WTC11 (cell line): ENCODE data around the gene DMBX1. TPM values are rescaled to one million over a fixed set of nuclear protein-coding genes. Genes with fewer than 3 reads are reported as not detected.

ENCODE experiments used
- ATAC-seq: fragments of 200-7000 bp; cut with Tn5 transposase; 2 replicates; pipeline ENCODE4 v1.10.0; 2021; ENCODE audit warnings: mild to moderate bottlenecking, moderate library complexity
- CTCF ChIA-PET: fragments of 300-600 bp; sonication (Branson Sonifier 250); formaldehyde crosslinking; loops from one replicate; lab custom pipeline; 2021; ENCODE audit warnings: antibody characterized with exemption; lab: Charles Lee
- POLR2A ChIA-PET: fragments of 350-600 bp; sonication (Branson Sonifier 250); formaldehyde crosslinking; loops from one replicate; lab custom pipeline; 2021; ENCODE audit warnings: antibody characterized with exemption; lab: Charles Lee
- DNase-seq: peaks from one replicate; pipeline ENCODE4 v3.0.0; 2021; ENCODE audit warnings: low spot score
- H3K27ac Mint-ChIP-seq: 2 replicates; pipeline ENCODE4 v1.8.0; 2021; ENCODE audit warnings: mixed read lengths
- H3K27me3 Mint-ChIP-seq: 2 replicates; pipeline ENCODE4 v1.8.0; 2021; ENCODE audit warnings: low read depth, mild to moderate bottlenecking, moderate library complexity, mixed read lengths
- H3K36me3 Mint-ChIP-seq: 2 replicates; pipeline ENCODE4 v1.8.0; 2021; ENCODE audit warnings: mixed read lengths
- H3K4me1 Mint-ChIP-seq: 2 replicates; pipeline ENCODE4 v1.8.0; 2022; ENCODE audit warnings: mixed read lengths
- H3K4me3 Mint-ChIP-seq: 2 replicates; pipeline ENCODE4 v1.8.0; 2021; ENCODE audit warnings: mild to moderate bottlenecking, moderate library complexity, mixed read lengths
- H3K9me3 Mint-ChIP-seq: 2 replicates; pipeline ENCODE4 v1.8.0; 2021; ENCODE audit warnings: mixed read lengths
- E2F5 ChIP-seq: sonication (generic); formaldehyde crosslinking; IDR thresholded peaks from 2 replicates; pipeline ENCODE4 v1.8.1; 2022; ENCODE audit warnings: mild to moderate bottlenecking, moderate library complexity, missing genetic modification reagents
- EMX1 ChIP-seq: fragments of 250-450 bp; sonication (Bioruptor Pico); IDR thresholded peaks from 2 replicates; pipeline ENCODE4 v1.8.0; 2021; ENCODE audit warnings: mild to moderate bottlenecking
- FOXJ3 ChIP-seq: sonication (generic); formaldehyde crosslinking; IDR thresholded peaks from 2 replicates; pipeline ENCODE4 v1.9.0; 2021; ENCODE audit warnings: missing genetic modification reagents, mild to moderate bottlenecking, borderline replicate concordance
- HMGA2 ChIP-seq: fragments of 250-450 bp; sonication (Bioruptor Pico); IDR thresholded peaks from 2 replicates; pipeline ENCODE4 v1.4.0; 2021; ENCODE audit warnings: mild to moderate bottlenecking, moderate library complexity
- KAT7 ChIP-seq: sonication (generic); formaldehyde crosslinking; IDR thresholded peaks from 2 replicates; pipeline ENCODE4 v1.8.1; 2023; ENCODE audit warnings: missing genetic modification reagents, mild to moderate bottlenecking, borderline replicate concordance
- NR3C1 ChIP-seq: sonication (generic); formaldehyde crosslinking; conservative IDR thresholded peaks from 2 replicates; pipeline ENCODE4 v1.8.1; 2023; ENCODE audit warnings: low read depth, mild to moderate bottlenecking, missing genetic modification reagents
- OVOL2 ChIP-seq: fragments of 250-450 bp; sonication (Bioruptor Pico); IDR thresholded peaks from 2 replicates; pipeline ENCODE4 v1.9.0; 2021; ENCODE audit warnings: mild to moderate bottlenecking, borderline replicate concordance
- PRDM15 ChIP-seq: sonication (generic); formaldehyde crosslinking; IDR thresholded peaks from 2 replicates; pipeline ENCODE4 v1.8.0; 2022; ENCODE audit warnings: missing genetic modification reagents
- PRRX2 ChIP-seq: fragments of 250-450 bp; sonication (Bioruptor Pico); IDR thresholded peaks from 2 replicates; pipeline ENCODE4 v1.8.0; 2021; ENCODE audit warnings: mild to moderate bottlenecking
- RELA ChIP-seq: sonication (generic); formaldehyde crosslinking; IDR thresholded peaks from 2 replicates; pipeline ENCODE4 v1.8.1; 2022; ENCODE audit warnings: missing genetic modification reagents, mild to moderate bottlenecking, borderline replicate concordance
- RORB ChIP-seq: fragments of 250-450 bp; sonication (Bioruptor Pico); IDR thresholded peaks from 2 replicates; pipeline ENCODE4 v1.9.0; 2021; ENCODE audit warnings: mild to moderate bottlenecking
- SOX15 ChIP-seq: fragments of 250-450 bp; sonication (Bioruptor Pico); IDR thresholded peaks from 2 replicates; pipeline ENCODE4 v1.9.0; 2021; ENCODE audit warnings: mild to moderate bottlenecking
- SP1 ChIP-seq: sonication (generic); formaldehyde crosslinking; conservative IDR thresholded peaks from 2 replicates; pipeline ENCODE4 v1.8.1; 2022; ENCODE audit warnings: missing genetic modification reagents
- USF2 ChIP-seq: sonication (generic); formaldehyde crosslinking; IDR thresholded peaks from 2 replicates; pipeline ENCODE4 v1.8.1; 2023; ENCODE audit warnings: mild to moderate bottlenecking, missing genetic modification reagents, moderate library complexity
- ZNF138 ChIP-seq: sonication (generic); formaldehyde crosslinking; conservative IDR thresholded peaks from 2 replicates; pipeline ENCODE4 v1.8.1; 2022; ENCODE audit warnings: mild to moderate bottlenecking, moderate library complexity, missing genetic modification reagents
- ZNF232 ChIP-seq: sonication (generic); formaldehyde crosslinking; IDR thresholded peaks from 2 replicates; pipeline ENCODE4 v1.8.0; 2022; ENCODE audit warnings: mild to moderate bottlenecking, missing genetic modification reagents
- ZSCAN18 ChIP-seq: fragments of 250-450 bp; sonication (Bioruptor Pico); IDR thresholded peaks from 2 replicates; pipeline ENCODE4 v2.1.2; 2022; ENCODE audit warnings: mild to moderate bottlenecking, moderate library complexity
- total RNA-seq: library from RNA; stranded (reverse); gene quantifications from 3 replicates; pipeline ENCODE4 v1.2.3, GENCODE V29; 2021

Gene DMBX1
- total RNA-seq, 1 experiment from 2014 or later: 3.7 TPM

- Mint-ChIP-seq H3K27me3 (peaks cover 14% of the 10 kb centered on the region), H3K4me1 (peaks cover 8% of the 10 kb centered on the region; the same call in 1 of the 2 replicates), H3K9me3 (no peaks in the 10 kb centered on the region), H3K36me3 (no peaks in the 10 kb centered on the region), H3K27ac (no peak overlapping the region), H3K4me3 (no peak overlapping the region)
- ChIA-PET CTCF (interaction anchor here (0.8 to 2.6 kb wide), 4 partner anchors 19 to 54 kb away, joined by 3 to 10 read pairs (median 6); no protein-coding TSS in a partner anchor), POLR2A (no interaction called here)
- no peak for DNase-seq
- no peak for ATAC-seq
- TF ChIP-seq HMGA2 (CRISPR knock-in tag) (no peak), RORB (CRISPR knock-in tag) (no peak), ZNF232 (CRISPR knock-in tag) (no peak), SP1 (CRISPR knock-in tag) (no peak), ZNF138 (no peak), EMX1 (CRISPR knock-in tag) (no peak)
Measured at GRCh38 chr1:46506470-46507219, 17.0 kb downstream of the DMBX1 start.

GRCh38 chr1:46508757-46509156, 19.1 kb downstream of the DMBX1 start:
- POLR2A ChIA-PET: no interaction called here
- DNase-seq: no peak
- Mint-ChIP-seq H3K27ac (no peak overlapping the region), H3K9me3 (no peaks in the 10 kb centered on the region), H3K4me3 (no peak overlapping the region), H3K27me3 (peaks cover 15% of the 10 kb centered on the region), H3K4me1 (peaks cover 25% of the 10 kb centered on the region), H3K36me3 (no peaks in the 10 kb centered on the region)
- TF ChIP-seq KAT7 (CRISPR knock-in tag): no peak
- no peak for TF ChIP-seq NR3C1 (CRISPR knock-in tag)
- no peak for TF ChIP-seq PRRX2
- TF ChIP-seq E2F5 (CRISPR knock-in tag): no peak
- no peak for TF ChIP-seq PRDM15
- no peak for TF ChIP-seq ZSCAN18 (CRISPR knock-in tag)
- CTCF ChIA-PET: interaction anchor here (0.7 to 2.6 kb wide), 4 partner anchors 14 to 136 kb away, joined by 3 to 10 read pairs (median 6); no protein-coding TSS in a partner anchor
- no peak; the same call in 1 of the 2 replicates for ATAC-seq

GRCh38 chr1:46510341-46510997, 20.8 kb downstream of the DMBX1 start:
- no peak overlapping the region for H3K27ac Mint-ChIP-seq
- no peak for ATAC-seq
- no peak for DNase-seq
- H3K27me3 Mint-ChIP-seq: peaks cover 24% of the 10 kb centered on the region
- ChIA-PET CTCF (interaction anchor here (1.1 to 1.5 kb wide), 2 partner anchors 22 to 64 kb away, joined by 3 to 5 read pairs; no protein-coding TSS in a partner anchor), POLR2A (no interaction called here)
- H3K9me3 Mint-ChIP-seq: no peaks in the 10 kb centered on the region
- no peak for TF ChIP-seq RELA
- no peak for TF ChIP-seq FOXJ3 (CRISPR knock-in tag)
- TF ChIP-seq SOX15 (CRISPR knock-in tag): no peak
- TF ChIP-seq USF2 (CRISPR knock-in tag): no peak
- TF ChIP-seq OVOL2 (CRISPR knock-in tag): no peak
- H3K4me3 Mint-ChIP-seq: no peak overlapping the region
- H3K4me1 Mint-ChIP-seq: peaks cover 29% of the 10 kb centered on the region
- no peaks in the 10 kb centered on the region for H3K36me3 Mint-ChIP-seq
